Fibroblast of skin of right biceps (primary cell): ENCODE measurements around the gene RPS14.
A peak's percentile ranks its signal among the peaks of the same experiment; 100 is the strongest.
"Not testable (repeated sequence)": the region's sequence is repeated elsewhere in the genome, so short reads cannot be mapped to it uniquely, and the experiment has no call there.

Source experiments
- DNase-seq: peaks from one replicate; pipeline ENCODE4 v3.0.0-alpha.2; 2013

RPS14 gene

GRCh38 chr5:150479416-150479815 is 29.9 kb upstream of the RPS14 start:
- no peak for DNase-seq

DNA sequence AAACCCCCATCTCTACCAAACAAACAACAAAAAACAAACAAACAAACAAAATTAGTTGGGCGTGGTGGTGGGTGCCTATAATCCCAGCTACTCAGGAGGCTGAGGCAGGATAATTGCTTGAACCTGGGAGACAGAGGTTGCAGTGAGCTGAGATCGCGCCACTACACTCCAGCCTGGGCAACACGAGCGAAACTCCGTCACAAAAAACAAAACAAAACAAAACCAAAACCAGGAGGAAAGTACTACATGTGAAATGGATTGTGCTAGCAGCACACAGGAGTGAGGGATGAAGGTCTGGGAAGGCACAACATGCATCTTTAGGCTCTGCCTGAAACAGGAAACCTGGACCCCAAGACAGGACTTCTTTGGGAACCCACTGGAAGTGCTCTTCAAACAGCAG is 27.0 kb upstream of the RPS14 start:
- DNase-seq: not testable (repeated sequence)

- DNase-seq: peak; percentile 92
Observed at GRCh38 chr5:150473673-150474358, 24.3 kb upstream of the RPS14 start.

- DNase-seq: peak; percentile 99
Observed at GRCh38 chr5:150469718-150470469, 20.4 kb upstream of the RPS14 start.

DNA sequence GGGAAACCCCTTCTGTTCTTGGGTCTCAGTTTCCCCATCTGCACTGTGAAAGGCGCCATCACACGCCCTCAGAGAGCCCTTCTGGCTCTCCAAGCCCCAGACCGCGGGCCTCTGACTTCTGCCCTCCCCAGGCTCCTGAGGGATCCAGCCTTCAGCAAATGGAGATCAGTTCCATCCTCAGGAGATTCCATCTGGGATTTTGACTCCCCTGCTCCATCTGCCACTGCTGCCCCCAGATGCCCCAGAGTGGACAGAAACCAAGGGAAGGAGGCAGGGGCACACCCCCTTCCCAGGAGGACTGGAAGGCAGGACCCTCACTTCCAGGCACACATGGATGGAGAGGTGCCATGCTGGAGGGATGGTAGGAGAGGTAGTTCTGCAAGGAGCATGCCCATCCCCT is 18.7 kb upstream of the RPS14 start:
- no peak for DNase-seq

GRCh38 chr5:150465927-150466326 is 16.4 kb upstream of the RPS14 start:
- DNase-seq: no peak

- DNase-seq: peak; percentile 70
Observed at GRCh38 chr5:150464554-150465012, 15.0 kb upstream of the RPS14 start.

DNA sequence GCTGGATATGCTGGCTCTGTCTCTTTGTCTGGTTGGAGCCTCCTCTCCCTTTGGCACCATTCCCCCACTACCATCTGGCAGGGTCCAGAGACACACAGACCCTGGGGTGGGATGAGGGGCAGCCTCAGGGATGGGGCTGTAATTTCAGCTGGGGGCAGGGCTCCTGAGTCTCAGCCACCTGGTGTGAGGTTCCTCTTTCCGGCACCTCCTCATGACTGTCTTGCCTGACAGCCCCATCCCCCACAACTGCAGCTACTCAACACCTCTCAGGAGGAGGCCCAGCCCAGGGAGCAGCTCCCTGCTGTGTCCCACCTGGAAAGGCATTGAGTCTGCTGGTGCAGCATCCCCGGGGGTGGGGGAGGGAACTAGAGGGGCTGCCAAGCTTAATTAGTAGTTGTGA is 11.7 kb upstream of the RPS14 start:
- DNase-seq: no peak

GRCh38 chr5:150460781-150461180 is 11.2 kb upstream of the RPS14 start:
- no peak for DNase-seq

GRCh38 chr5:150458802-150459557 is 9.4 kb upstream of the RPS14 start:
- DNase-seq: peak; percentile 73

DNA sequence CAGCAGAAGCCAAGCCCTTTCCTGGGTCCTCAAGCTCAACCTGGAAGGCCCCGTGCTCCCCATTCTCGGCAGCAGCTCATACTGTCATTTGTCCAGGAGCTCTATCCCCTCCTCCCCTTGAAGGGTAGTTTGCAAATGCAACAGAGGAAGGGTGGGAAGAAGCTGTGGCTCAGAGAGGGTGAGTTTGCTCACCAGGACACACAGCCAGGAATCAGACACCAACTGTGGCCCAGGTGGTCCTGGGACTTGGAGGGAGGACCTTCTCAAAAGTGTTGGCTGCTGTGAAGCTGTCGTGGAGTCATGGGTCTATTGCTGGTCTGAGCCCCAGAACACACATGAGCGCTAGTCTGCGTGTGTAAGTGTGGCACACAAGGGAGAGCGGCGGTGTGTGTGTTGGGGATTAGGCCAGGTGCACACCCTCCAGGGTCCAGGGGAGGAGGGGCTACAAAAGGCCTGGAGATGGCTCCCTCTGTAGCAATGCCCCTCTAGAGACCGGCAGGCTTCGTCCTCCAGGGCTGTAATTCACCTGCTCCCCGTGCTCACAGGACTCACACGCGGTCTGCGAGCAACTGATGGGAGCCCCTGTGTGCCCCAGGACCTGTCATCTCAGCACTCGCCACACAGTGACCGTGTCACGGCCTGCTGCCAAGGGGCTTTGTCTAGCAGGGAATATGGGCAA is 8.2 kb upstream of the RPS14 start:
- no peak for DNase-seq

GRCh38 chr5:150457121-150457520 is 7.6 kb upstream of the RPS14 start:
- DNase-seq: no peak

DNA sequence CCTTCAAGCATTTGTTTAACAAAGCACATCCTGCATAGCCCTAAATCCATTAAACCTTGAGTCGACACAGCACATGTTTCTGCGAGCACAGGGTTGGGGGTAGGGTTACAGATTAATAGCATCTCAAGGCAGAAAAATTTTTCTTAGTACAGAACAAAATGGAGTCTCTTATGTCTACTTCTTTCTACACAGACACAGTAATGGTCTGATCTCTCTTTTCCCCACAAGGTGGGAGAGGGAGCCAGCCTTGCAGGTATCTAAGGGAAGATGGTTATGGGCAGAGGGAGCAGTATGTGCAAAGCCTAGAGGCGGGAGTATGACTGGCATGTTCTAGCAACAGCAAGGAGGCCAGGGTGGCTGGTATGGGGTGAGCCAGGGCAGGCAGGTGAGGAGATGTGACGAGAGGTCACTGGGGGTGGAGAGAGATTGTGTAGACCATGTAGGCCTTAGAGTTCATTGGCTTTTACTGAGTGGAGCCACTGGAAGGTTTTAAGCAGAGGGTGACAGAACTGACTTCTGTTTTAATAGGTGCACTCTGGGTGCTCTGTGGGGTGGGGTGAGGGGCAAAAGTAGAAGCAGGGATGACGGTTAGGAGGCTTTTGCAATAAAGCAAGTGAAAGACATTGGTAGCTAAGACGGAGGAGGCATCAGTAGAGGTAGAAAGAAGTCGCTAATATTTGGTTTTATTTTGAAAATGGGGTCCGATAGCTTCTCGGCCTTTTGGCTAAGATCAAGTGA is 5.1 kb upstream of the RPS14 start:
- no peak for DNase-seq

DNA sequence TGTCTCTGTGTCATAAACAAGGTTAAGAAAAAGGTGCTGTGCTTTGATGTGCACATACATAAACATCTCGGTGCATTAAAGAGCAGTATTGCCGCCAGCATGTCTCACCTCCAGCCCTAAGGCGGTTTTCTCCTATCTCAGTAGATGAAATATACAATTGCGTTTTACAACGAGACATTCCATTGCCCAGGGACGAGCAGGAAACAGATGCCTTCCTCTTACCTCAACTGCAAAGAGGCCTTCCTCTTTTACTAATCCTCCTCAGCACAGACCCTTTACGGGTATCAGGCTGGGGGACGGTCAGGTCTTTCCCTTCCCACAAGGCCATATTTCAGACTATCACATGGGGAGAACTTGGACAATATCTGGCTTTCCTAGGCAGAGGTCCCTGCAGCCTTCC is 4.5 kb upstream of the RPS14 start:
- DNase-seq: not testable (repeated sequence)

- no peak for DNase-seq
Observed at GRCh38 chr5:150452914-150453313, 3.4 kb upstream of the RPS14 start.

- DNase-seq: no peak
Observed at GRCh38 chr5:150451594-150451993, 2.1 kb upstream of the RPS14 start.

GRCh38 chr5:150448952-150449516 is 505 bp downstream of the RPS14 start:
- no peak for DNase-seq

DNA sequence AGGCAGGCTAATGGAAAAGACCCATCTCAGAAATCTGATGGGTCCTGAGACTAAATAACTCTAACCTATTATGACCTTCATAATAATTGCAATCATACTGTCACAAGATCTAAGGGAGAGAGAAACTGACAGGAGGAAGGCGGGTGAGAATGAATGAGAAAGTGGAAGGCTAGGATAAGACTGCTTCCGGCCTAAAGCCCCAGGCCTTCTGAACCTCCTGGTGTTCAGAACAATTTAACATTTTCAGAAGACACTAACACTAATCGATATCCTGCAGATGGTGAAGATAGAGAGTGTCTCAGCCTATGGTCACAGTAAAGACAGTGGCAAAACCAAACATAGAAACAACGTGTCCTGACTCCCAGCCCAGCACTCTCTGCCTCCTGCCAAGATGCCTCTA is 1.2 kb downstream of the RPS14 start:
- no peak for DNase-seq

DNA sequence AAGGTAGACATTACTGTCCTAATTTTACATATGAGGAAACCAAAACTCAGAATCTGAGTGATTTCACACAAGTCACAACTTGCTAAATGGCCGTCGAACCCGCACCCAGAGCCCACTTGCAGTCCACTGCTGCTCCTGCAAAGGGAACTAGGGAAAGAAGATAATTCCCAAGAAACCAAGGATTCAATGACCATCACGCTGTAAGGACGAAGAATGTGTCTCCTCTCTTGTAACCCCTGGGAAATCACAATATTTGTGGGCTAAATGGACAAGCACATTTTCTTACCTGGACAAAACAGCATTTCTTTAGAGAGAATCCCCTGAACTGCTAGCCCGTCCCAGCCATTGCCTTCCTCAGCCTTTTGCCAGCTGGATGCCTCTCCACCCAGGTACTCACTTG is 2.4 kb downstream of the RPS14 start:
- DNase-seq: no peak

DNA sequence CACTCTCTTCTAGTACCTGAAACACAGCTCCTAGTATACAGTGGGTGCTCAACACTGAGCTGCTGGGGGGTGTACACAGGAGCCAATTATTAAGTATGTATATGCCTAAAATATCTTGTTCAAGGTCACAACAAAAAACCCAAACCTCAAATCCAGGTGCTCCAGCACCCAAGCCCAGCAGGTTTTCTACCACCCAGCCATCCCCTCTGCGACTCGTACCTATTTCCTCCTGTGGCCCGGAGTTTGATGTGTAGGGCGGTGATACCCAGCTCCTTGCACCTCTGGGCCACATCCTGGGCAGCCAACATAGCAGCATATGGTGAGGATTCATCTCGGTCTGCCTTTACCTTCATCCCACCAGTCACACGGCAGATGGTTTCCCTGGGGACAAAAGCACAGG is 3.0 kb downstream of the RPS14 start:
- DNase-seq: no peak

GRCh38 chr5:150446088-150446487 is 3.5 kb downstream of the RPS14 start:
- no peak for DNase-seq

DNA sequence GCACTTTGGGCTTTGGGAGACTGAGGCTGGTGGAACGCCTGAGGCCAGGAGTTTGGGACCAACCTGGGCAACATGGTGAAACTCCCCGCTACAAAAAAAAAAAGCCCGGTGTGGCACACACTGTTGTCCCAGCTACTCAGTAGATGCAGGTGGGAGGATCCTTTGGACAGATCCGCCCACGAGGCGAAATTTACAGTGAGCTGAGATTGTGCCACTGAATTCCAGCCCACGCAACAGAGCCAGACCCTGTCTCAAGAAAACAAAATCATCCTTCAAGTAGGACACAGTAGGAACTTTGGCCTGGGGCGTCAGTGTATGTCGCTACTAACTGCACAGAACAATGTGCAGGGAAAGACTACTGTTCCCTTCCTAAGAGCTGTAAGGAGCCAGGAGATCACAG is 4.8 kb downstream of the RPS14 start:
- no peak for DNase-seq
